ENCODE data around the gene FAM161B.
"Not testable (repeated sequence)": the region's sequence is repeated elsewhere in the genome, so short reads cannot be mapped to it uniquely, and the experiment has no call there.

FAM161B gene

DNA sequence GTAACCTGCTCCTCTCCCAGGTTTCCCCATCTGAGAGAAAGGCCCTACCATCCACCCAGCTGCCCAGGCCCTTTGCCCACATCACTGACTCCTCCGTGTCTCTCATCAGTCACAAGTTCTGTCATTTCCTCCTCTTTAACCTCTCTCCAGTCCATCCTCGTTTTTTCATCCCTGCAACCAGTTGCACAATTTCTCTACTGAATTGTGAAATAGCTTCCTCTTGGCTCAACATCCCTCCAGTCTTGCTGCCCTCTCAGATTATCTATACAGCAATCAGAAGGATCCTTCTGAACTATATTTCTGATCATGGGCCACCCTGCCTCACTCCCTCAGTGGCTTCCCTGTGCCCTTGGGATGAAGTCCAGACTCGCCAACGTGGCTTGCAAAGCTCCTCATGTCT lies 6.8 kb downstream of the FAM161B start:
- no peak for DNase-seq

DNA sequence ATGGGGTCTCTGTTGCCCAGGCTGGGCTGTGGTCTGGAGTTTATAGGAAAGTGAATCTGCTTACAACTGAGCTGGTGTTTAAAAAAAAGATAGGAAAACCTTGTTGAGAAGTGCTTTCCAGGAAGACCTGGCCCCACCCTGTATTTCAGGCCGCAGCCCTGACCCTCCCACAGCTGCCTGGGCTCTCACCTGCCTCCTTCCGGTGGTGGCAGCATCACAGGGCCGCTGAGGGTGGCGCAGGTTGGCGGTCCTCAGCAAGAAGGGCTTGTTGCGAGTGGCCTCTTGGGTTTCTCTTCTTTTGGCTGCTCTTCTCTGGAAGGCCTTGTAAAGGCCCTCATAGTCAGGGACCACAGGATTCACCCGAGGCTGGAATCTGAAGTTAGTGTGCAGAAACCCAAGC lies 7.7 kb downstream of the FAM161B start:
- DNase-seq = no peak

DNA sequence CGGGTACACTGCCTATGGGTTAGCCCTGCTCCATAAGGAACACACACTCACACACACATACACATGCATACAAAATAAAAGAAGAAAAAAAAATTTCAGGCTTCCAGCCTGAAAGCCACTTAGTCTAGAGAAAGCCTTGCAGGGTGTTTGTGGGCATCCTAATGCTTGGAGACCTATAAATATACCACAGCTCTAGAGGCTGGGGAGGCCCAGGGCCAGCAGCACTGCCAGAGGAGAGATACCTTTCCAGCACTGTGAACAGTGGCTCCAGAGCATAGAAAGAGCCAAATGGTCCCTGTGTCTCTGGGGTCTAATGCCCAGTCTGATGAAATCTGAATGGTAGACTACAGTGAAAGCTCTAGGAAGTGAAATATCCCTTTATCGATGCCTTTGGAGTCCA lies 12.9 kb downstream of the FAM161B start:
- DNase-seq = no peak

DNA sequence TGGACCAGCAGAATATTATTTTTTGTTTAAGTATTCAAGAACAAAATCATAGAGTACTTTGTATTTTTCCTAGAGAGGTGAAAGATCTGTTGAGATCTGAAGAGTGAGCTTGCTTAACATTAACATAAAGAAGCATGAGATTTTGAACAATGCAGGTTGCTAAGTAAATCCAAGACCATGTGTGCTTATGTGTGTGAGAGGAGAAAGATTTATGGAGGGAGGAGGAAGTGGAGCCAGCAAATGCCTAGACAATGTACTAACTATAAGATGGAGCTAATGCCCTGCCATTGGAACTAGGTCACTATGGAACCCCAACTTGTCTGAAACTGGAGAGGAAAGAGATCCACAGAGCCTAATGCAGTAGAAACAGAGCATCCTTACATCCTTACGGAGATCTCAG lies 13.3 kb downstream of the FAM161B start:
- no peak for DNase-seq

DNA sequence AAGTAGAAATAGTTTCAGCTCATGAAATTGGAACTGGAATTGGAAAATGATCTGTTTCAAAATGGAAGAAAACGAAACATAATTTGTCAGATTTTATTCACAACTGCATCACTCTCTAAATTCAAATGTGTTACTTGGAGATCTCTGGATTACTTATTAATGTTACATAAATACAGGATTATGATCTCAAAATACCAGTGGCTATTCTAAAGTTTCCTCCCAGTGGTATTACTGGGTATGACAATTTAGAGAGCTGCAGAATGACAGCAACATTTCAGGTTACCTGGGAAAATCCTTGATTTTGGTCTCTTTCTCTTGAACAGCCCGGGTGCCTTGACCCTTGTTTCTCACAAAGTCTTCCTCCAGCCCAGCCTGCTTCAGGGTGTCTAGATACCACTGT lies 14.2 kb downstream of the FAM161B start:
- no peak for DNase-seq

DNA sequence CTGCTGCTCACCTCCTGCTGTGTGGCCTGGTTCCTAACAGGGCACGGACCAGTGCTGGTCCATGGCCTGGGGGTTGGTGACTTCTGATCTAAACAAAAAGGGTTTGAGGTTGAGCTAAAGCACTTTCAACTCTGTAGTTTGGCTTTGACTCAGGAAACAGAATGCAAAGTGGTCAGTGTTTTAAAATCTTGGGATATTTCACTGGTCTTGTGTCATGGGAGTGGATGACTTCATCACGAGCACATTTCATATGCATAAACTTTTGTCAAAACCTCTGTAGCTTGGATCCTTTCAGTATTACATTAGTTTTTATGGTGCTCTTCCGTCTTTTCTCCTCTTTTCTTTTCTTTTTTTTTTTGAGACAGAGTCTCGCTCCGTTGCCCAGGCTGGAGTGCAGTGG lies 25.6 kb downstream of the FAM161B start:
- DNase-seq = no peak

DNA sequence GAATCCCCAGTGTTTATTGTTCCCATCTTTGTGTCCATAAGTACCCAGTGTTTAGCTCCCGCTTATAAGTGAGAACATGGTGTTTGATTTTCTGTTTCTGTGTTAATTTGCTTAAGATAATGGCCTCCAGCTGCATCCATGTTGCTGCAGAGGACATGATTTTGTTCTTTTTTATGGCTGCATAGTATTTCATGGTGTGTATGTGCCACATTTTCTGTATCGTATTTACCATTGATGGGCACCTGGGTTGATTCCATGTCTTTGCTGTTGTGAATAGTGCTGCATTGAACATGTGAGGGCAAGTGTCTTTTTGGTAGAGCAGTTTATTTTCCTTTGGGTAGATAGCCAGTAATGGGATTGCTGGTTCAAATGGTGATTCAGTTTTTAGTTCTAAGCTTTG lies 30.4 kb downstream of the FAM161B start:
- DNase-seq = not testable (repeated sequence)

DNA sequence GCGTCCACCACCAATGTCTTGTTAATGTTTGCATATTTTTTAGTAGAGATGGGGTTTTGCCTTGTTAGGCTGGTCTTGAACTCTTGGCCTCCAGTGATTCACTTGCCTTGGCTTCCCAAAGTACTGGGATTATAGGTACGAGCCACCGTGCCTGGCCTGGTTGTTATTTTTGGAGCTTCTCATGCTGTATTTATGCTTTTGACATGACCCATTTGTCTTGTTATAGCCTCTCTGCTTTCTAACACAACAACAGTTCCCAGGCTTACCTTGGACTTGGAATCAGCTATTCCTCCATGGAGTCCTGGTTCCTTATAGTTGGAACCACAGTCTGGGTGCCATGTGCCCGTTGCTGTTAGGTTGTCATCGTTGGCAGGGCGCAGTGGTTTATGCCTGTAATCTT lies 33.6 kb downstream of the FAM161B start:
- DNase-seq = no peak

DNA sequence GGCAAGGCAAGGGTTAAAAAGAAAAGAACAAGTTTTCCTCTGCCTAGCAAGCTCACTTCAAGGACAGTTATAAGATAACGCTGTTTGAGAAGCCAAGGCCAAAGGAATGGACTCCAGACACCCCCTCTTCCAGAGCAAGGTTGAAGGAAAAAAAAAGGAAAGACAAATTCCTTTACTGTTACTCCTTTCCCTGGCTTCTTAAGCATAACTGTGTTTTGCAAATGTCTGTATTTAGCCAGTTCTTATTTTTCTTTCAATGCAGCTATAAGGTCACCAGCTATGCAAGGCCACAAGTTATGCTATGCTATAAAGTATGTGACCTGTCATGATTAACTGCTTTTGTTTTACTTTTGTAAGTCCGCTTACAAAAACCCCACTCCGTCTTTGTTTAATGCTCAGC lies 36.6 kb downstream of the FAM161B start:
- no peak for DNase-seq

DNA sequence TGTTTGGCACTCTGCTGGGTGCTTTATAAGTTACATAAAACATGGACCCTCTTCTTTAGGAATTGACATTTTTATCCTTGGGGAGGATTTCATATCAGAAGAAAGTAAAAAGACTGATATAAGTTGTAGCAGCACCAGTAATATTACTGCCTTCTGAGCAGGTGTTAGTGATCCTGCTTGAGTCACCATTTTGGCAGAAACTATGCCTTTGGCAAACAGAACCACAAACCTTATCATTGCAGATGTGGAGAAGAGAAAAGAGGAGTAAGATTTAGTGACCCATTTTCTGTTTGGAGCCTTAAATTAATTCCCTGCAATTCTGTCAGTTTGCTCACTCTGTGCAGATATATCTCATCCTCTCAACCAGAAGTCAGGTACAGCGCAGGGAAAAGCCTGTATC lies 40.2 kb downstream of the FAM161B start:
- DNase-seq = no peak

DNA sequence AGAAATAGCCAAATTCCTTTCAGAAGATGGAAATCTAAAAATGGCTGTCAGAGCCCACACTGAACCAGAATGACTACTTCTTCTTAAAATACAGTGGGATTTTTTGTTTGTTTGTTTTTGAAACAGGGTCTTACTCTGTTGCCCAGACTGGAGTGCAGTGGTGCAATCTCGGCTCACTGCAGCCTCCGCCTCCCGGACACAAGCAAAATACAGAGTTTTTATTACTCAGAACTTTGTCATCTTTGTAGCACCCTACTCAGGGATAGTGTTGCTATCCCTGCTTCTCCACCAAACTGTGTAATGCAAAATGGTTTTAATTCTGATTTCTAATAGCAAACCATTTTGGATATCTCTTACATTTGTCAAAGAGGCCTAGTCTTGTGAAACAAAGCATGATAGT lies 46.9 kb downstream of the FAM161B start:
- no peak for DNase-seq

DNA sequence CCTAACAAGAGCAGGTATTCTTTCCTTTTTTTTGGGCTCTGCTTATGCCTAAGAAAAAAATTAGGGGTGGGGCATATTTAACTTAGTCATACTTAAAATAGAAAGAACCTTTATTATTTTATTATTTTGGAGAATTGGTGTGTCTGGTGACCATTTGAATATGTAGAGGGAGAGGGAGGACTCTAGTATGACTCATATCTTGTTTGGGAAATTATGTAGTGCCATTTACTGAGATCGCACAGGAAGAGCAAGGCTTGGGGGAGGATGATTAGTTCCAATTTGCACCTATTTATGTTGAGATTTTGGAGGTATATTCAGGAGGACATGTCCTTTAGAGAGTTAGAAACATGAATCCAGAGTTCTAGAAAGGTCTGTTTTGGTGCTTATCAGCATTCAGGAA lies 53.4 kb downstream of the FAM161B start:
- no peak for DNase-seq

DNA sequence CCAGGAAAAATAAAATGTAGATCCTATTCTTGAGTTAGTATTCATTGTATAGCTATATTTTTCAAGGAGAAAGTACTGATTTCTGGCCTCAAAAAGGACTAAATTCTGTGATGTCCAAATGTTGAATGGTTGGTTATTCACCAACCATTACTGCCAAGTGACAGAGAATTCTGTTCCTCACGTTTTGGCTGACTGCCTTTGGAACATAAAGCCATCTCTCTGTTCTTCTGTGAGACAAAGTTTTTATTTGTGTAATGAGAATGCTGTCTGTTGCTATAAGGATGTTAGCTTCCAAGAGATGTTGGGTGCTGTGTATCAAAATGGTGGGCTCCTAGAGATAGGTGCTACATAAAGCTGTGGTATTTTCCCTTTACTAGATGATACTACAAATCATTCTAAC lies 54.0 kb downstream of the FAM161B start:
- no peak for DNase-seq

DNA sequence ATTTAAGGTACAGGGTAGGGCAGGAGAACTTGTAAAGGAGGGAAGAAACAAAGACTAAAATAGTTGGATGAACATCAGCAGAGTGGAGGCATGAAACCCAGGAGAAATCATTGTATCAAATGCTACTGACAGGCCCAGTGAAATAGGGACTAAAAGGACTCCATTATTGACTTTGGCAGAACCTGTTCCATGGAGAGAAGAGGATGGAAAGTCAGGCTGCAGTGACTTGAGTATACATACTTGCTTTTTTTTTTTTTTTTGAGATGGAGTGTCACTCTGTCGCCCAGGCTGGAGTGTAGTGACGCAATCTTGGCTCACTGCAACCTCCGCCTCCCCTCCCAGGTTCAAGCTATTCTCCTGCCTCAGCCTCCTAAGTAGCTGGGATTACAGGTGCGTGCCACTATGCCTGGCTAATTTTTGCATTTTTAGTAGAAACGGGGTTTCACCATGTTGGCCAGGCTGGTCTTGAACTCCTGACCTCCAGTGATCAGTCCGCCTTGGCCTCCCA lies 55.7 kb downstream of the FAM161B start:
- DNase-seq = not testable (repeated sequence)

DNA sequence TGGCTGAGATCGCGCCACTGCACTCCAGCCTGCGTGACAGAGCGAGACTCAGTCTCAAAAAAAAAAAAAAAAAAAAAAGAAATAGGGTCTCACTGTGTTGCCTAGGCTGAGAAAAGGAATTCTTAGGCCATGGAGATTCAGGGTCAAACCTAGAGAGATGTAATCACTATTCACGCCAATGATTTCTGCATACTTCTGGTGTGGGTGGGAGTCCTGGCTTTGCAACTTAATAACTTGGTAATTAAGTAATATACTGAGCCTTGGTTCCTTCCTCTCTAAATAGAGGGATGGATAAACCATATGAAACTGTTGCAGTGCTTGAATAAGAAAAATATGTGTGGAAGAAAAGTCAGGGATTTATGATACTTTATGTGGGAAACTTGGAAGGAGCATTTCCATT lies 60.5 kb downstream of the FAM161B start:
- no peak for DNase-seq

DNA sequence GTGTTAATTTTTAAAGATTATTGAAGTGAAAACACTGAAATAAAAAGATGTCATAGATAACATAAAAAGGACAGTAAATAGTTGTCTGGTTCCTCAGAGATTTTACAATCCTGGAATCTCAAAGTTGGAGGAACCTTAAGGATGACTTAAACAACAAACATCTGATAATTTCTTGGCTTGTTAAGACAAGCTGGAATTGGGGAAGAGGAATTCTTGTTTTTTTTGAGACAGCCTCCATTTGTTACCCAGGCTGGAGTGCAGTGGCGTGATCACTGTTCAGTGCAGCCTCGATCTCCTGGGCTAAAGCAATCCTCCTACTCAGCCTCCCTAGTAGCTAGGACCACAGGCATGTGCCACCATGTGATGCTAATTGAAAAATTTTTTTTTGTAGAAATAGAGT lies 60.9 kb downstream of the FAM161B start:
- no peak for DNase-seq

DNA sequence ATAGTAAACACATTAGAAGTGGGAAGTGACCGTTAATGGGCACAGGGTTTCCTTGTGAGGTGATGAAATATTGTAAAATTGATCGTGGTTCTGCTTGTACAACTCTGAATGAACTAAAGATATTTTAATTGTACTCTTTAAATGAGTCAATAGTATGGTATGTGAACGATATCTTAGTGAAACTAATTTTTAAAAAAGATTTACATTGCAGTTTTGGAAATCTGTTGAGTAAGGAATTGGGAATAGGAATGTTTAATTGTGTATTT lies 61.5 kb downstream of the FAM161B start:
- no peak for DNase-seq

DNA sequence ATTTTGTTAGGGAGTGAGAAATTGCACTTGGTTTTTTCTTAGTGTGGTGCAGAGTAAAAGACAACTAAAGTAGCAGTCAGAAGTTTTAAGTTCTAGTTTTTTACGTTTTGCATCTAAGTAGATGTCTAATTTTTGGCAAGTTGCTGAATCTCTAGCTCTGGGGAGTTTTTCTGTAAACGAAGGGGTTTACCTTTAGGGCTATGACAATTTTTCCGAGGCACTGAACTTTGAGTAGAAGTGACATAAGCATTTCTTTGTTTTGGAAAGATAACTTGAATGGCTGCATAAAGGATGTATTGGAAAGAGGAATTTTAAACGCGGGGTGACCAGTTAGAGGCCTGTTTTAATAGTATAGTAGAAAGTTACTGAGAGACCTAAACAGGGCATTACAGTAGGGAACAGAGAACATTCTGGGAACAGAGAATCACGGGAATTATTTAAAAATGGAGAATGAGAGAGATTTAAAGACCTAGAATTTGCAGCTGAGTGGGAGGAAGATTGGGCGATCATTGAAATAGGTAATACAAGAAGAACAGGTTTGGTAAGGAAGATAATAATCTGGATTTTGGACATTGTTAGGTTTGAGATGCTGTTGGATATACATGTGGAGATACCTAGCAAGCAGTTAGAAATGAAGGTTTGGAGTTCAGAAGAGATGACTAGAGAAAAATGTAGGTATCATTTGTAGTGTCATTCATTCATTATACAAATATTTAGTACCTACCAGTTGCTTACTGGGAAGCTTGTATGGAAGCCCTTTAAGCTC lies 62.0 kb downstream of the FAM161B start:
- no peak for DNase-seq

DNA sequence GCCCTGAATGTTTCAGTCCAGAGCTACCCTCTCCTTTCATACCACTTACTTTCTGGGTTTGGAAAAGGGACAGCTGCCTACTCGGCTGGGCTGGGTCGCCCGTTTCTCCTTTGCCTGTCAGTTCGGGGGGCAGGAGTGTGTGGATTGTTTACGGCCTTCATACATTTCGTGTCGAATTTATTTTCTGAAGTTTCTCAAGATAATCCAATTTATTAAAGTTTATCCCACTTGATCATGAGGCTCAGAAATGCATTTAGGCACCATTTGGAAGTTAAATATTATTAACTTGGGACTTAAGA lies 62.6 kb downstream of the FAM161B start:
- DNase-seq = no peak

DNA sequence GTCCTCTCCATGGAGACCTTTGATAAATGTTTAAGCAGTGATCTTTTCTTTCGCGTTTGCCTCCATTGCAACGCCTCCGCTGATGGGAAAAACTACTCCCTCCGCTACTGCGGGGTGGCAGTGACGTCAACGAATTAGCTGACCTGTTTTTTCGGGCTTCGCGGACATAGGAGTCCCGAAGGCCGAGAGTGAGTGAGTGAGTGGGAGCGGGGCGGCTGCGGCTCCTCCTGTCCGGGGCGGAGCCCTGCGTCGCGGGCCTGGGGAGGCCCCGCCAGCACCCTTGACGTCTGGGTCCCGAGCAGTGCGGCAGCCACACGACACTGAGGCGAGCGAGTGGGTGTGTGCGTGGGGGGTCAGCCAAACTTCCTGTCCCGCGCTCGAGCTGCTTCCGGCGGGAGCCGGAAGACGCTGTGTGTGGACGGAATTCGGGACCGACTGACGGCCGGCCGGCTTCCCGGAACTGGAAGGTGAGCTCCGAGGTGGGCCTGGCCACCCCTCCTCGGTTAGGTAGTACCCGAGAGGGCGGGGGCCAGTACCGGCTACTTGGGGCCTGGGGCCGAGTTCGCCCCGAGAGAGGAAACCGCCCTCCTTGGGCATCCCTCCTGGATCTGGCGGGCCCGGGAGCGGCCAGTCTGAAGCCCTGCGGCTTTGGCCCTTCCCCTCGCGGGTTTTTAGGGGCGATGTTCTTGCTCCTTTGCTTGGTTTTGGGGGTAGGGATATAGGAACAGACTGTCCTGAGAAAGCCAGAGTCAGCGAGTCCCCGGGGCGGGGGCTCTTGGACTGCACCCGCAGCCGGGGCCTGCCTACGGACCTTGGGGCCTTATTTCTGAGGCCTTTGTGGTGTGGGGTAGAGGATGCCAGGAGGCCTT lies 63.2 kb downstream of the FAM161B start, which contains the start of gene ZNF410:
ZNF410 (plus strand) TSS at position 411 of the 869 bp plus-strand sequence. CDS start 5,317 bp downstream, outside the sequence.
- DNase-seq = peak; percentile 76

DNA sequence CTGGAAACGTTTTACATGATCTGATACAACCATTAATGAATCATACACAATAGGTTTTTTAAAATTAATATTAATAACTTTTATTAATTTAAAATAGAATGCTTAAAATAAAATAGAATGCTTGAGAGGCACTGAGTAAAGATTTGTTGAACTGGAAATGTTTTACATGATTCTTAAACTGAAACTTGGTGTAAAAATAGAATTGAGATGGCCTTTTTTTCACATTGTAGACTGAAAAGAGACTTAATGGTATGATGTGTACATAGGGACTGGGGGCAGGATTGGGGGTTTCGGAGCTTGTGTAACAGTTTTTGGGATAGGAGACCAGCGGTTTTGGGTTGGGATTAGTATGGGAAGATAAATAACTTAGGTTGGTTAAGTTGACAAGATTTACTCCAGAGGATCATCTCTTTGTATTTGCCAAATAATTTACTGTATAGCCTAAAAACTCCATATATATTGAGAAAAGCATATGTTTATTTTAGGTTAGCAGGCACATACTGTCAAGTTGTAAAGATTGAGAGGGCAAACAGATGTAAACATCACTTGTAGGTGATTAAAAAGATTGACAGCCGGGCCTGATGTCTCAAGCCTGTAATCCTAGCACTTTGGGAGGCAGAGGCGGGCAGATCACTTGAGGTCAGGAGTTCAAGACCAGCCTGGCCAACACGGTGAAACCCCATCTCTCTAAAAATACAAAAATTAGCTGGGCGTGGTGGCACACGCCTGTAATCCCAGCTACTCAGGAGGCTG lies 65.3 kb downstream of the FAM161B start:
- DNase-seq = no peak
